ENCODE measurements around the gene SNAP23. TPM values are rescaled to one million over a fixed set of nuclear protein-coding genes. Genes with fewer than 3 reads are reported as not detected.

The SNAP23 gene
- polyA plus RNA-seq (36.6 and 40.7 TPM in 2 replicates), polyA minus RNA-seq (11.7 and 13.4 TPM in 2 replicates)

- H3K27ac ChIP-seq (ENCODE audit: low read length), result peak within 1 kb of the TSS; percentile 37
- peak; percentile 39 for TF ChIP-seq POLR2AphosphoS5 (IDR thresholded peaks at IDR 0.05)
- peak; percentile 14 for TF ChIP-seq CTCF (IDR thresholded peaks at IDR 0.05; ENCODE audit: poor library complexity, severe bottlenecking)
- TF ChIP-seq EZH2 (IDR thresholded peaks at IDR 0.05; ENCODE audit: borderline replicate concordance, insufficient read depth, low read length, poor library complexity, severe bottlenecking), result no peak
- TF ChIP-seq SMC3 (conservative IDR thresholded peaks at IDR 0.05; ENCODE audit: poor library complexity), result peak; percentile 23
- TF ChIP-seq, protein P1, sequence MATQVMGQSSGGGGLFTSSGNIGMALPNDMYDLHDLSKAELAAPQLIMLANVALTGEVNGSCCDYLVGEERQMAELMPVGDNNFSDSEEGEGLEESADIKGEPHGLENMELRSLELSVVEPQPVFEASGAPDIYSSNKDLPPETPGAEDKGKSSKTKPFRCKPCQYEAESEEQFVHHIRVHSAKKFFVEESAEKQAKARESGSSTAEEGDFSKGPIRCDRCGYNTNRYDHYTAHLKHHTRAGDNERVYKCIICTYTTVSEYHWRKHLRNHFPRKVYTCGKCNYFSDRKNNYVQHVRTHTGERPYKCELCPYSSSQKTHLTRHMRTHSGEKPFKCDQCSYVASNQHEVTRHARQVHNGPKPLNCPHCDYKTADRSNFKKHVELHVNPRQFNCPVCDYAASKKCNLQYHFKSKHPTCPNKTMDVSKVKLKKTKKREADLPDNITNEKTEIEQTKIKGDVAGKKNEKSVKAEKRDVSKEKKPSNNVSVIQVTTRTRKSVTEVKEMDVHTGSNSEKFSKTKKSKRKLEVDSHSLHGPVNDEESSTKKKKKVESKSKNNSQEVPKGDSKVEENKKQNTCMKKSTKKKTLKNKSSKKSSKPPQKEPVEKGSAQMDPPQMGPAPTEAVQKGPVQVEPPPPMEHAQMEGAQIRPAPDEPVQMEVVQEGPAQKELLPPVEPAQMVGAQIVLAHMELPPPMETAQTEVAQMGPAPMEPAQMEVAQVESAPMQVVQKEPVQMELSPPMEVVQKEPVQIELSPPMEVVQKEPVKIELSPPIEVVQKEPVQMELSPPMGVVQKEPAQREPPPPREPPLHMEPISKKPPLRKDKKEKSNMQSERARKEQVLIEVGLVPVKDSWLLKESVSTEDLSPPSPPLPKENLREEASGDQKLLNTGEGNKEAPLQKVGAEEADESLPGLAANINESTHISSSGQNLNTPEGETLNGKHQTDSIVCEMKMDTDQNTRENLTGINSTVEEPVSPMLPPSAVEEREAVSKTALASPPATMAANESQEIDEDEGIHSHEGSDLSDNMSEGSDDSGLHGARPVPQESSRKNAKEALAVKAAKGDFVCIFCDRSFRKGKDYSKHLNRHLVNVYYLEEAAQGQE (IDR thresholded peaks at IDR 0.05; ENCODE audit: borderline replicate concordance), result no peak
- TF ChIP-seq MXI1 (conservative IDR thresholded peaks at IDR 0.05; ENCODE audit: poor library complexity, severe bottlenecking), result peak; percentile 72
- no peak for TF ChIP-seq EP300 (conservative IDR thresholded peaks at IDR 0.05; ENCODE audit: poor library complexity, severe bottlenecking)
- H2AFZ ChIP-seq (ENCODE audit: low read depth, low read length), result peak within 1 kb of the TSS; percentile 73
- no peaks in the 10 kb centered on the region for H3K9me3 ChIP-seq (ENCODE audit: low read length)
- H3K9me2 ChIP-seq (ENCODE audit: insufficient read depth, low read length), result no peaks in the 10 kb centered on the region
- peak within 1 kb of the TSS; percentile 85 for H3K4me3 ChIP-seq (ENCODE audit: low read length)
- peak within 1 kb of the TSS; percentile 86 for H3K4me2 ChIP-seq (ENCODE audit: low read length)
- H3K27me3 ChIP-seq (ENCODE audit: insufficient read depth, low read depth, low read length), result no peaks in the 10 kb centered on the region
- peaks cover 12% of the 10 kb centered on the region for H3K79me2 ChIP-seq (replicated peaks; ENCODE audit: insufficient read depth, low read length)
- H3F3A ChIP-seq (ENCODE audit: insufficient read depth, low read length, poor library complexity, severe bottlenecking), result peaks cover 5% of the 10 kb centered on the region
- H4K20me1 ChIP-seq (ENCODE audit: insufficient read depth), result no peaks in the 10 kb centered on the region
- peak within 1 kb of the TSS; percentile 55 for H3K9ac ChIP-seq (ENCODE audit: low read length)
- H3K36me3 ChIP-seq (ENCODE audit: insufficient read depth, low read length), result no peaks in the 10 kb centered on the region
Measured at GRCh38 chr15:42495361-42496212, at the start of gene SNAP23. SNAP23 (plus strand) TSS chr15:42495634; CDS start chr15:42511847, 16,213 bp downstream.

GRCh38 chr15:42447599-42447998 is 47.8 kb upstream of the SNAP23 start:
- Histone ChIP-seq H3K9me2 (ENCODE audit: insufficient read depth, low read length) (no peaks in the 10 kb centered on the region), H3K79me2 (replicated peaks; ENCODE audit: insufficient read depth, low read length) (no peaks in the 10 kb centered on the region), H3K4me3 (ENCODE audit: low read length) (no peak overlapping the region), H3K9ac (ENCODE audit: low read length) (no peak overlapping the region), H3K27ac (ENCODE audit: low read length) (no peak overlapping the region), H3K9me3 (ENCODE audit: low read length) (no peaks in the 10 kb centered on the region), H3F3A (ENCODE audit: insufficient read depth, low read length, poor library complexity, severe bottlenecking) (no peaks in the 10 kb centered on the region), H3K4me2 (ENCODE audit: low read length) (no peak overlapping the region), H3K36me3 (ENCODE audit: insufficient read depth, low read length) (peaks cover 8% of the 10 kb centered on the region), H2AFZ (ENCODE audit: low read depth, low read length) (no peak overlapping the region), H4K20me1 (ENCODE audit: insufficient read depth) (no peaks in the 10 kb centered on the region), H3K27me3 (ENCODE audit: insufficient read depth, low read depth, low read length) (no peaks in the 10 kb centered on the region)
- TF ChIP-seq CTCF (IDR thresholded peaks at IDR 0.05; ENCODE audit: poor library complexity, severe bottlenecking) (no peak), EP300 (conservative IDR thresholded peaks at IDR 0.05; ENCODE audit: poor library complexity, severe bottlenecking) (no peak), EZH2 (IDR thresholded peaks at IDR 0.05; ENCODE audit: borderline replicate concordance, insufficient read depth, low read length, poor library complexity, severe bottlenecking) (no peak), SMC3 (conservative IDR thresholded peaks at IDR 0.05; ENCODE audit: poor library complexity) (no peak), MXI1 (conservative IDR thresholded peaks at IDR 0.05; ENCODE audit: poor library complexity, severe bottlenecking) (no peak), POLR2AphosphoS5 (IDR thresholded peaks at IDR 0.05) (no peak)
